ENCODE data around the gene DMAC2.
"Not testable (repeated sequence)": the region's sequence is repeated elsewhere in the genome, so short reads cannot be mapped to it uniquely, and the experiment has no call there.

Gene DMAC2

GRCh38 chr19:41422456-41422855 is 17.3 kb downstream of the DMAC2 start:
- DNase-seq (ENCODE audit: low read depth): no peak

- DNase-seq (ENCODE audit: low read depth): no peak
These were observed 17.7 kb downstream of the DMAC2 start for GRCh38 chr19:41421973-41422372.

- no peak for DNase-seq (ENCODE audit: low read depth)
These were observed 18.4 kb downstream of the DMAC2 start for GRCh38 chr19:41421314-41421713.

GRCh38 chr19:41420101-41420880 is 19.4 kb downstream of the DMAC2 start:
- no peak for DNase-seq (ENCODE audit: low read depth)

- DNase-seq (ENCODE audit: low read depth): no peak
These were observed 23.5 kb downstream of the DMAC2 start for GRCh38 chr19:41416194-41416674.

GRCh38 chr19:41415154-41415571 is 24.5 kb downstream of the DMAC2 start:
- DNase-seq (ENCODE audit: low read depth): no peak

- no peak for DNase-seq (ENCODE audit: low read depth)
These were observed 25.3 kb downstream of the DMAC2 start for GRCh38 chr19:41414461-41414860.

- no peak for DNase-seq (ENCODE audit: low read depth)
These were observed 25.8 kb downstream of the DMAC2 start for GRCh38 chr19:41413947-41414346.

GRCh38 chr19:41412953-41413352 is 26.8 kb downstream of the DMAC2 start:
- DNase-seq (ENCODE audit: low read depth): no peak

- no peak for DNase-seq (ENCODE audit: low read depth)
These were observed 27.8 kb downstream of the DMAC2 start for GRCh38 chr19:41411968-41412265.

GRCh38 chr19:41411100-41411967 is 28.4 kb downstream of the DMAC2 start:
- DNase-seq (ENCODE audit: low read depth): no peak

- no peak for DNase-seq (ENCODE audit: low read depth)
These were observed 29.2 kb downstream of the DMAC2 start for GRCh38 chr19:41410336-41411054.

GRCh38 chr19:41409288-41409687 is 30.4 kb downstream of the DMAC2 start:
- no peak for DNase-seq (ENCODE audit: low read depth)

- not testable (repeated sequence) for DNase-seq (ENCODE audit: low read depth)
These were observed 30.9 kb downstream of the DMAC2 start for GRCh38 chr19:41408846-41409245.

- no peak for DNase-seq (ENCODE audit: low read depth)
These were observed 31.5 kb downstream of the DMAC2 start for GRCh38 chr19:41408256-41408655.

- DNase-seq (ENCODE audit: low read depth): no peak
These were observed 32.4 kb downstream of the DMAC2 start for GRCh38 chr19:41407271-41407670.

GRCh38 chr19:41405776-41406175 is 33.9 kb downstream of the DMAC2 start:
- no peak for DNase-seq (ENCODE audit: low read depth)

GRCh38 chr19:41403181-41403970 is 36.3 kb downstream of the DMAC2 start:
- no peak for DNase-seq (ENCODE audit: low read depth)

- DNase-seq (ENCODE audit: low read depth): no peak
These were observed 37.7 kb downstream of the DMAC2 start for GRCh38 chr19:41402010-41402409.

GRCh38 chr19:41401483-41401882 is 38.2 kb downstream of the DMAC2 start:
- no peak for DNase-seq (ENCODE audit: low read depth)

GRCh38 chr19:41399525-41399924 is 40.2 kb downstream of the DMAC2 start:
- no peak for DNase-seq (ENCODE audit: low read depth)

- DNase-seq (ENCODE audit: low read depth): no peak
These were observed 40.6 kb downstream of the DMAC2 start for GRCh38 chr19:41399091-41399490.

Measured in activated gamma-delta T cell treated with anti-CD3 and anti-CD28 coated beads, Interleukin-2, amount 50 U/mL, for 16 hours (primary cell).